ENCODE measurements around the gene NBPF3.

The NBPF3 gene

GRCh38 chr1:21510113-21510493 is 70.2 kb downstream of the NBPF3 start:
- no peaks in the 10 kb centered on the region for H3K9me3 ChIP-seq (ENCODE audit: insufficient read depth, low read length)
- TF ChIP-seq SUZ12 (IDR thresholded peaks at IDR 0.05; ENCODE audit: extremely low read depth, insufficient read depth, insufficient read length) (no peak), ZNF274 (IDR thresholded peaks at IDR 0.05; ENCODE audit: low read depth, low read length) (no peak), YY1 (IDR thresholded peaks at IDR 0.05; ENCODE audit: insufficient read depth, insufficient read length) (no peak)
- peak; percentile 81 for DNase-seq (ENCODE audit: low read depth, low spot score)
- H3K9ac ChIP-seq (ENCODE audit: insufficient read length, low read depth) = peak overlapping the region; percentile 96
- H3K4me1 ChIP-seq (ENCODE audit: insufficient read depth, insufficient read length) = peaks cover 8% of the 10 kb centered on the region
- peaks cover 8% of the 10 kb centered on the region for H3K27me3 ChIP-seq (ENCODE audit: insufficient read depth, insufficient read length)
- H3K36me3 ChIP-seq (ENCODE audit: insufficient read depth, insufficient read length, low read length) = peaks cover 23% of the 10 kb centered on the region
- peak overlapping the region; percentile 89 for H3K4me3 ChIP-seq (ENCODE audit: insufficient read length, low read depth)

- no peak for TF ChIP-seq ZNF274 (IDR thresholded peaks at IDR 0.05; ENCODE audit: low read depth, low read length)
- no peaks in the 10 kb centered on the region for H3K9me3 ChIP-seq (ENCODE audit: insufficient read depth, low read length)
- H3K27me3 ChIP-seq (ENCODE audit: insufficient read depth, insufficient read length) = peaks cover 8% of the 10 kb centered on the region
- no peak for DNase-seq (ENCODE audit: low read depth, low spot score)
- peak overlapping the region; percentile 21 for H3K9ac ChIP-seq (ENCODE audit: insufficient read length, low read depth)
- H3K4me1 ChIP-seq (ENCODE audit: insufficient read depth, insufficient read length) = peaks cover 8% of the 10 kb centered on the region
- peaks cover 27% of the 10 kb centered on the region for H3K36me3 ChIP-seq (ENCODE audit: insufficient read depth, insufficient read length, low read length)
- H3K4me3 ChIP-seq (ENCODE audit: insufficient read length, low read depth) = no peak overlapping the region
These were observed 71.1 kb downstream of the NBPF3 start for GRCh38 chr1:21510885-21511578.

GRCh38 chr1:21511579-21512522 is 71.9 kb downstream of the NBPF3 start:
- Histone ChIP-seq H3K4me3 (ENCODE audit: insufficient read length, low read depth) (no peak overlapping the region), H3K9ac (ENCODE audit: insufficient read length, low read depth) (peak overlapping the region; percentile 36), H3K9me3 (ENCODE audit: insufficient read depth, low read length) (no peaks in the 10 kb centered on the region), H3K4me1 (ENCODE audit: insufficient read depth, insufficient read length) (peaks cover 8% of the 10 kb centered on the region), H3K36me3 (ENCODE audit: insufficient read depth, insufficient read length, low read length) (peaks cover 29% of the 10 kb centered on the region), H3K27me3 (ENCODE audit: insufficient read depth, insufficient read length) (peaks cover 8% of the 10 kb centered on the region)
- TF ChIP-seq ZNF274 (IDR thresholded peaks at IDR 0.05; ENCODE audit: low read depth, low read length) (no peak), SUZ12 (IDR thresholded peaks at IDR 0.05; ENCODE audit: extremely low read depth, insufficient read depth, insufficient read length) (no peak), YY1 (IDR thresholded peaks at IDR 0.05; ENCODE audit: insufficient read depth, insufficient read length) (no peak)
- DNase-seq (ENCODE audit: low read depth, low spot score) = no peak

- DNase-seq (ENCODE audit: low read depth, low spot score) = no peak
- TF ChIP-seq ZNF274 (IDR thresholded peaks at IDR 0.05; ENCODE audit: low read depth, low read length) = no peak
- TF ChIP-seq SUZ12 (IDR thresholded peaks at IDR 0.05; ENCODE audit: extremely low read depth, insufficient read depth, insufficient read length) = no peak
- no peak for TF ChIP-seq YY1 (IDR thresholded peaks at IDR 0.05; ENCODE audit: insufficient read depth, insufficient read length)
- Histone ChIP-seq H3K4me3 (ENCODE audit: insufficient read length, low read depth) (no peak overlapping the region), H3K9me3 (ENCODE audit: insufficient read depth, low read length) (no peaks in the 10 kb centered on the region), H3K36me3 (ENCODE audit: insufficient read depth, insufficient read length, low read length) (peaks cover 29% of the 10 kb centered on the region), H3K27me3 (ENCODE audit: insufficient read depth, insufficient read length) (no peaks in the 10 kb centered on the region), H3K9ac (ENCODE audit: insufficient read length, low read depth) (no peak overlapping the region), H3K4me1 (ENCODE audit: insufficient read depth, insufficient read length) (peaks cover 8% of the 10 kb centered on the region)
These were observed 74.3 kb downstream of the NBPF3 start for GRCh38 chr1:21514245-21514644.

GRCh38 chr1:21517161-21517589 is 77.2 kb downstream of the NBPF3 start:
- Histone ChIP-seq H3K9ac (ENCODE audit: insufficient read length, low read depth) (no peak overlapping the region), H3K4me1 (ENCODE audit: insufficient read depth, insufficient read length) (peaks cover 7% of the 10 kb centered on the region), H3K27me3 (ENCODE audit: insufficient read depth, insufficient read length) (no peaks in the 10 kb centered on the region), H3K36me3 (ENCODE audit: insufficient read depth, insufficient read length, low read length) (peaks cover 24% of the 10 kb centered on the region), H3K9me3 (ENCODE audit: insufficient read depth, low read length) (no peaks in the 10 kb centered on the region), H3K4me3 (ENCODE audit: insufficient read length, low read depth) (no peak overlapping the region)
- TF ChIP-seq YY1 (IDR thresholded peaks at IDR 0.05; ENCODE audit: insufficient read depth, insufficient read length) (no peak), ZNF274 (IDR thresholded peaks at IDR 0.05; ENCODE audit: low read depth, low read length) (no peak), SUZ12 (IDR thresholded peaks at IDR 0.05; ENCODE audit: extremely low read depth, insufficient read depth, insufficient read length) (no peak)
- DNase-seq (ENCODE audit: low read depth, low spot score) = no peak

GRCh38 chr1:21517660-21518480 is 77.9 kb downstream of the NBPF3 start:
- H3K9me3 ChIP-seq (ENCODE audit: insufficient read depth, low read length) = no peaks in the 10 kb centered on the region
- no peaks in the 10 kb centered on the region for H3K27me3 ChIP-seq (ENCODE audit: insufficient read depth, insufficient read length)
- no peak overlapping the region for H3K4me3 ChIP-seq (ENCODE audit: insufficient read length, low read depth)
- no peak overlapping the region for H3K9ac ChIP-seq (ENCODE audit: insufficient read length, low read depth)
- peaks cover 7% of the 10 kb centered on the region for H3K4me1 ChIP-seq (ENCODE audit: insufficient read depth, insufficient read length)
- no peak for TF ChIP-seq SUZ12 (IDR thresholded peaks at IDR 0.05; ENCODE audit: extremely low read depth, insufficient read depth, insufficient read length)
- TF ChIP-seq YY1 (IDR thresholded peaks at IDR 0.05; ENCODE audit: insufficient read depth, insufficient read length) = no peak
- no peak for TF ChIP-seq ZNF274 (IDR thresholded peaks at IDR 0.05; ENCODE audit: low read depth, low read length)
- H3K36me3 ChIP-seq (ENCODE audit: insufficient read depth, insufficient read length, low read length) = peaks cover 18% of the 10 kb centered on the region
- DNase-seq (ENCODE audit: low read depth, low spot score) = no peak
